Prostate gland (tissue), 2 donors: ENCODE data around the gene NEK6.

Source experiments
- CTCF ChIP-seq, 4 experiments: fragments of 200-600 bp in 2 of 4; fragments of 450-650 bp in 2 of 4; sonication (generic) in 2 of 4; IDR thresholded peaks; 1 replicate in 3 of 4; 2 replicates in 1 of 4; pipeline ENCODE4 v1.5.1; 2016 to 2019; ENCODE audit warnings: antibody characterized with exemption in 4 of 4, mild to moderate bottlenecking in 2 of 4, moderate library complexity in 2 of 4
- POLR2A ChIP-seq: fragments of 450-650 bp; IDR thresholded peaks from one replicate; pipeline ENCODE4 v1.6.1; 2016; ENCODE audit warnings: antibody characterized with exemption, mild to moderate bottlenecking

- no peak for TF ChIP-seq CTCF (IDR thresholded peaks at IDR 0.05)
- TF ChIP-seq POLR2A, result no peak
These were observed 36.2 kb downstream of the NEK6 start for GRCh38 chr9:124293718-124294506.
